NCI-H2227 treated with DMSO at 0.1 percent for 48 hours (cell line): ENCODE data around the gene SLC24A4.

Experiments used
- DNase-seq: peaks from one replicate; lab custom pipeline; 2025; lab: John Stamatoyannopoulos, UW

Gene SLC24A4

DNA sequence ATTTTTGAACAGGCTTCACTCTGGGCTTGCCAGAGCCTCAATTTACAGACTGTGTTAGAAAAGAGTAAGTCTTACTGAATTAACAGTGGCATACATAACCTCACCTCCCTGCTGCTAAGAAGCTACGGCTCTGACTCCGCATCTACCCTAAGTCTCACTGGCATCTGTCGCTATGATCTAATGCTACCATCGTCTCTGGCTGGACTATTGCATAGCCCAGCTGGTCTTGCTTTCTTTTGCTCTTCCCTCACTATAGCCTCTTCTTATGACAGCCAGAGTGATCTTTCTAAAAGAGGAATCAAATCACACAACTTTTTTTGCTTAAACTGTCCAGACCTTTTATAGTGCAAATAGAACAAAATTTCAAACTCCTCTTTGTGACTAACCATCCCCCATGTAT is 81.1 kb downstream of the SLC24A4 start:
- DNase-seq, result no peak

DNA sequence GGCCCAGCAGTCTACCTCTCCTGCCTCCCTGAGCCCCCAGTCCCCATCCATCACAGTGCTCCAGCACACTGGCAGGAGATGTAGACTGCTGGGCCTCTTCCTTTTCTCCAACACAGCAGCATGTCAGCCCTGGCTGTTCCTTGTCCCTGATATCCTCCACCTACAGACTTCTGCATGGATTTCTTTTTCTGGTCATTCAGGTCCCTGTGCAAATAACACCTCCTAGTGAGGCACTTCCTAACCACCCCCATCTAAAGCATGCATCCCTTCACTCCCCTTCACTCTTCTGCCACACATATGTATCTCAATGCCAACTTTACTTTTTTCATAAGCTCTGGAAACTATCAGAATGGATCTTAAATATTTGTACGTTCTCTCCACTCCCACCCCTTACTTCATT is 81.5 kb downstream of the SLC24A4 start:
- no peak for DNase-seq

DNA sequence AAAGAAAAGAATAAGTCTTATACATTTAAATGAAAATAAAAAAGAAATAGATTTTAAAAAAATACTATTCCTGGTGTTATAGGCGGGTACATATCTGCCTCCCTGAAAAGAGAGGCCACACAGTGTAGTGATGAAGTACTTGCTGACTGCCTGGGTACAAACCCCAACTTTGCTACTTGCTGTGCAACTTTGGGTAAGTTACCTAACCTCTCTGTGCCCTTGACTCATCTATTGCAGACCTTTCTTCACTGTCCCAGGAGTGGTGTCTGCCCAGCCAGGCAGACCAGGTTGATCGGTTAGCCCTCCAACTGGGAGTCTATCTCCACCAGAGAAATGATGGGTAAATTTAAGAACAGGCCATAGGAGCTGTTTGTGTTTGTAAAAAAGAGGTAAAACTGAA is 82.0 kb downstream of the SLC24A4 start:
- no peak for DNase-seq

DNA sequence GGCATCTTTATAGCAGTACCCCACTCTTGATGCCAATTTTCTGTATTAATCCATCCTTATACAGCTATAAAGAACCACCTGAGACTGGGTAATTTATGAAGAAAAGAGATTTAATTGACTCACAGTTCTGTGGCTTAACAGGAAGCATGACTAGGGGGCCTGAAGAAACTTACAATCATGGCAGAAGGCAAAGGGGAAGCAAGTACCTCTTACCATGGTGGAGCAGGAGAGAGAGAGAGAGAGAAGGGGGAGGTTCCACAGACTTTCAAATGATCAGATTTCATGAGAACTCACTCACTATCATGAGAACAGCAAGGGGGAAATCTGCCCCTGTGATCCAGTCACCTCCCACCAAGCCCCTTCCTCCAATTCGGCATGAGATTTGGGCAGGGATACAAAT is 84.4 kb downstream of the SLC24A4 start:
- DNase-seq, result no peak

DNA sequence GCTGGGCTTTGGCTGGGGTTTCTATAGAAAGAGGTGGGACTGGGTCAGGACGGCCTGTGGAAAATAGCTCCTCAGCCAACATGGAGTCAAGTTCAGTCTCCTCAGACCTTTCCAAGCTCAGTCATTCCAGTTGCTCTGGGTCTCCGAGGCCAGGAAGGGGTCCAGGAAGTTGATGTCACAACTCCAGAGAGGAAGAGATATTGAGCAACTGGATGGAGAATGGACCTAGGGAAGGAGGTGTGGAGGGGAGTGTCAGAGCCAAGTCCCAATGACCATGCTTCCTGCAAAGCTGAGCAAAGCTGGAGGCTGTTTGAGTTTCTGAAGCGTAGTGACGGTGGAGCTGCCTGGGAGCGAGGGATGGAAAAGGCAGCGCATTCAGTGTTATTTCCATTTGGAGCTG is 86.1 kb downstream of the SLC24A4 start:
- no peak for DNase-seq

DNA sequence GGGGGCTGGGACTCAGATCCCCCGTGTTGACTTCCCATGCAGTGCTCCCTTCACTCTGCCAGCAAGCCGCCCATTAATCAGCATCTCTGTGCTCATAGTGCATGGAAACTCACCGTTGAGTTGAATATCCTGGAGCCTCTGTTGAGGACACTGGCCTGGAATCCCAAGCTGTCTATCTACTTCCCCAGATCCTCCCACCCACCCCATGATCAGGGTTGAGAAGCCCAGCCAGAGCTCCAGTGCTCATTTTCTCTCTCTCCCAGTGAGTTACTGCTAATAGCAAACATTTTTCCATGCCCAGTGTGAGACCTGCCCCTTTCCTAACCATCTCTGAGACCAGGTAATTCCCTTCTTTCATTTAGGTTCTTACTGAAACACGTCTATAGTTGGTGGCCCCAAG is 88.2 kb downstream of the SLC24A4 start:
- no peak for DNase-seq

DNA sequence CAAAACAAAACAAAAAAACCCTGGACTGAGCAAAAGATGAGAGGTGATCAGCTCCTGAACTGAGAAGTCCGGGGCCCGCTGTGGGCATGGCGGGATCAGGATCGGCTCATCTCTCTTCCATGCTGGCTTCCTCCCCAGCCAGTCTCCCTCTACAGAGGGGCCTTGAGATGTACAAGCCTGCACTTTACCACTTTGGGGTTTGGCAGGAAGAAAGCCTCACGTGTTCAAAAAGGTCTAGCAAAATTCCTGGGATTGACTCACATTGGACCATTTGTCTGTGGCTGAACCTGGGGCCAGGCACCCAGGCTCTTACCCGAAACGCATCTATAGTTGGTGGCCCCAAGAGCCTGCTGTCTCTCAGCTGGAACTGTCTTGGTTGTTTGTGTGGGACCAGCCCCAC is 89.0 kb downstream of the SLC24A4 start:
- DNase-seq, result no peak

DNA sequence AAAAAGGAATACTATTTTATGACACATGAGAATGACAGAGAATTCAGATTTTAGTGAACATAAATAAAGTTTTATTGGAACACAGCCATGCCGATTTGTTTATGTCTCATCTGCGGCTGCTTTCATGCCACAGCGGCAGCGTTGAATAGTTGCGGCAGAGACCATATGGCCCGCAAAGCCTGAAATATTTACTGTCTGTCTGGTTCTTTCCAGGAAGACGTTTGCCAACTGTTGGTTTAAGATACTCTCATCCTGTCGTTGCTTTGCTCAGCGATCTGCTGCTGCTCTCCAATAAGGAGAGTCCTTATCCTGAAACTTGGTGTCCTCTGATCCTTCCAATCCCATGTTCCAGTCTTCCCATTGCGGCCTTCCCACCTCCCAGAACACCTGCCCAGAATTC is 89.9 kb downstream of the SLC24A4 start:
- DNase-seq, result no peak

DNA sequence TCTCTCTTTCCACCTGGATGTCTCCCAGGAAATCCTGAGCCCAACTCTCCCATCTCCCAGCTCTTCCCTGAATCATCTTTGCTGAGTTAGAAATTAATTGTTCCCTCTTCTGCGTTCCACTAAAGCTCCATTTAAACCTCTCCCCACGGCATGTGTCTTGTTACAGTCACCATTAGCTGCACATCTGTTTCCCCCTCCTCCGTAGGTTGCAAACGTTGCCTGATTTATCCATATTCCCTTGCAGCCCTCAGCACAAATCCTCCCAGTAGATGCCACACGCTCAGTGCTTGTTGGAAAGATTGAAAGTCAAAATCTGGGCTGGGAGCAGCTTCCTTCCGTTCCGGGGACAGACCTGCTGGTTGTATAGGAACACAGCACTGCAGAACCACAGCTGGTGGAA is 90.4 kb downstream of the SLC24A4 start:
- no peak for DNase-seq

DNA sequence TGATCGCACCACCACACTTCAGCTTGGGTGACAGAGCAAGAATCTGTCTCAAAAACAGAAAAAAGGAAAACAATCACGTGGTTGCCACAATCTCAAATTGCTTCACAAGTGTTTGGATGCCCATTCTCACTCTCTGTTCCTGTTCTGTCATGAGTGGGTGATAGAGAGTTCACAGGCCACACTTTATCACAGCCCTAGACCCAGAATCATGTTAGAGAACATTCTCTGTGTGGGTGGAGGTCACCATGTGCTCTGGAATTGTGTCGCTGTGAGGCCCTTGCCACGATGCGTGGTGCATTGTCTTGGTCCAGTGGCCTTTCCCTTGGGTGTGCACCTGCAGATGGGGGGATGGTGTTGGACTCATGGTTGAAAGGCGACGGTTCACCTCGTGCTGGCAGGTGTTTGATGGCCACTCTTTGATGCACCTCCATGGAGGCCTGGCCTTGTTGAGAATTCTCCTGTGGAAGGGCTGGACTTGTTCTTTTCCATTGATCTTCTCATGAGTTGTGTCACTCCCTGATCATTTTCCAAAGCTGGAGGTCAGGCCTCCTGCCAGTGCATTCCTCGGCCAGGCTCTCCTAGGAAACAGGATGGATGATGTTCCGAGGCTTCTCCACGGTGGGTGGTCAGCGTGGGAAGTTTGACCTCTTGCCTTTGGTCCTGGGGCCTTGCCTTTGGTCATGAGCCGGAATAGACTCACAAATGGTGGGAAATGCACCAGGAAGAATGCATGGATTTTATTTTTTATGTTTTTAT is 91.9 kb downstream of the SLC24A4 start:
- no peak for DNase-seq

DNA sequence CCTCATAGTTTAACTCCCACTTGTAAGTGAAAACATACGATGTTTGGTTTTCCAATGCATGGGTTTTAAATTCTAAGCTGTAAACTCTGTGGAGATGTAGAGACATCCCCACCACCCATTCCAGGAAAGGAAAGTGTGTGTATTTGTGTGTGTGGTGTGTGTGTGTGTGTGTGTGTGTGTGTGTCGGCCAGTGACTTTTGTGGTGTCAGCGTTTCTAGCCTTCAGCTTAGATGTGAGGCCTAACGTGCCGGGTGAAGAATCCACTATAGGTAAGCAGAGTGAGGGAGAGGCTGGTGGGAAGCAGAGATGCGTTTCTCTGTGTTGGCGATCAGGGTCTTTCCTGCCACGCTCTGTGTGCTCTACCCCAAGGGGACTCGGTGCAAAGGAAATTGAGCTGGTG is 93.0 kb downstream of the SLC24A4 start:
- DNase-seq, result no peak

DNA sequence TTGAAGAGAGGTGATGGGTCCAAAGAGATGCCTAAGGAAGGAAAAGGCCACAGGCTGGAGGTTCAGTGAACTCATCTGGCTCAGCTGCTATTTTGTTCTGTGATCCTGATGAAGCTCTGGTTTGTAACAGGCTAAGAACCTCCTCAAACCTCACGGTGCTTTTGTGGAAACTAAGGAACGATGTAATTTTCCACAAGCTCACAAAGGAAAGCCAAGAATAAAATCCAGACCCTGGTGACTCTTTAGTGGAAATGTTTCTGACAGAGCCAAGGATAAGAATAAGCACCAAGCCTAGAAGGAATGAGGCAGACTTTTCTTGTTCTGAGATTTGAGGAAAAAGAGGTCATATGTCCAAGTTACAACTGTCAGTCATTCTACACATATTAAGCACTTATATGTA is 93.6 kb downstream of the SLC24A4 start:
- DNase-seq, result no peak

DNA sequence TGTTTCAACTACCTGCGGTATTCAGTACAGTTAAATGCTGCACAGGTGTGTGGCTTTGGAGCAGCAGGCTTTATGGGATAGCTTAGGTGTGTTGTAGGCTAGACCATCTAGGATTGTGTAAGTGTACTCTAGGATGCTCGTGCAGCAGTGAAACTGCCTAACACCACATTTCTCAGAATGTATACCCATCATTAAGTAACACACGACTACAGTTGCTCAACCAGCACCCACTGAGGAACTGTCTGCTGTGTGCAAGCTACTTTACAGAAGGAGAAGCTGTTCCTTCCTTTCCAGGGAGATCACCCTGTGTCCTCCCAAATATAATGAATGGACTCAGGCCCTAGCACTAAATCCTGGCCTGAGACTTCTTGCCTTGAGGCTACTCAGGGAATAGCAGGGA is 94.8 kb downstream of the SLC24A4 start:
- no peak for DNase-seq

DNA sequence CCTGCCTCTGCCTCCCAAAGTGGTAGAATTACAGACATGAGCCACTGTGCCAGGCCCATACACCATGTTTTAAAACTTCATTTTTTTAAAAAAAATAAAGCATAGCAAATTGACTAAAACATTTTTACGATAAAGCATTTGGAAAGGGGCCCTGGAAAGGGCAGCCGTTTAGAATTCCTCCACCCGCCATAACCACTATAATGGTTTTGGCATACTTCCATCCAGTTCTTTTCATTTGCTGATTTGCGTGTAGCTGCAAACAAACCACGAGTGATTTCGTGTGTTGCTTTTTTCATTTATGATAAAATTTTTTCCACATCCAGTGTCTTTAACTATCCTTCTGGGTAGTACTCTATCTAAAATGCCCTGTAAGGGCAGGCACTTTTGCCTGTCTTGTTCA is 98.8 kb downstream of the SLC24A4 start:
- no peak for DNase-seq

DNA sequence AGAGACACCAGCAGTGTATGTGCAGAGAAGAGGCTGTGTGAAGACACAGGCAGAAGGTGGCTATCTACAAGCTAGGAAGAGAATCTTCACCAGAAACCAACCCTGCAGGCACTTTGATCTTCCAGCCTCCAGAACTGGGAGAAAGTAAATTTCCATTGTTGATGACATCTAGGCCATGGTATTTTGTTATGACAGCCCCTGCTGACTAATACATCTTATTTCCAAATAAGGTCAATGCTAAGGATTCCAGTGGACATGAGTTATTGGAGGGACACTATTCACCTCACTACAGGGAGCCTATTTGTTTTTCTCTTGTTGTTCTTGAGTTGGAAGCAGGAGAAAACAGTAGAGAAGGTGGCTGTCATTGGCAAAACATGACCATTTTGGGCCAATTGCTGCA is 102.1 kb downstream of the SLC24A4 start:
- DNase-seq, result no peak

DNA sequence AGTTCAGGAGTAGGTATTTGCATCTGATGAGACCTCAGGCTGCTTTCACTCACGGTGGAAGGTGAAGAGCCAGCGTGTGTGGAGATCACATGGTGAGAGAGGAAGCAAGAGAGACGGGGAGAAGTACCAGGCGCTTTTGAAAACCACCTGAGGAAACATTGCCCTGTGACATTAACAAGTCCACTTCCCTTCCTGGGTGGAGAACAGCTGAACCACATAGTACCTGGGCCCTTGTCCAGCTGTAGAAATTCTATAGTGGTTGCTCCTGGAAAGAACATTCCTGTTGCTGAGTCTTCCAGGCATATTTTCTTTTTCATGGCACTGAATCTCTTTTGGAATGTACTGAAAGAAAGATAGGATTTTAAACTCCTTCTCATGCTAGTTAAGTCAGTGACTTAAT is 103.3 kb downstream of the SLC24A4 start:
- no peak for DNase-seq

DNA sequence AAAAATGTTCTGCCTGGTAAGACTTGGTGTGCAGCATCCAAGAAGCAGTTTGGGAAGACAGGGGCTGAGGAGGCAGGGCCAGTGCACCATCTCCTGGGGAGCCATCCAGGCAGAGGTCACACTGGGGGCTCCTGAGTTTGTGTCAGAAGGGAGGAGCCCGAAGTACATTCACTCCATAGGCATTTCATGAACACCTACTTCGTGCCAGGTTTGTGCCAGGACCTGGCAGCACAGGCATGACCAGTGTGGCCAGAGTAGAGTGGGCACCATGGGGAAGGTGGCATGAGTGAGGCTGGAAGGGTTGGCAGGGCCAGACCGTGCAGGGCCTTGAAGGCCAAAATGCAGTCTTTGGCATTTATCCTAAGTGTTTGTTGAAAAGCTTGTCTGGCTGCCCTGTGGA is 104.1 kb downstream of the SLC24A4 start:
- DNase-seq, result no peak

DNA sequence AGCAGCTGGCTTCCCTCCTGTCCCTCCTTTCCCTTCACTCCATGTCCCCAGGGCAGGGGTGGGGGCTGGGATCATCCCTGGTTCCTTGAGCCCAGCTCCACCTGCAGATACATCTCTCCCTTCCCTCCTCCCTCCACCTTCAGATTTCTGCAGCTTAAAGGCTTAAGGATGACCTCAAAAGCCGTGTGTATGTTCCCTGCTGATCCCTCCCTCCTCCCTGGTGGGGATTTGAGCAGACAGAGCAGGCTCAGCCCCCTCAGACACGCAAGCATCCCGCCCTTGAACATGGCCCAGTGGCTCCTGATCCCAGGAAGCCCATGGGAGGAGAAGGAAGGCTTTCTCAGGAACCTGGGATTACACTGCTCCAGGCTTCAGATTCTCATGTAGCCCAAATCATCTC is 107.7 kb downstream of the SLC24A4 start:
- no peak for DNase-seq

DNA sequence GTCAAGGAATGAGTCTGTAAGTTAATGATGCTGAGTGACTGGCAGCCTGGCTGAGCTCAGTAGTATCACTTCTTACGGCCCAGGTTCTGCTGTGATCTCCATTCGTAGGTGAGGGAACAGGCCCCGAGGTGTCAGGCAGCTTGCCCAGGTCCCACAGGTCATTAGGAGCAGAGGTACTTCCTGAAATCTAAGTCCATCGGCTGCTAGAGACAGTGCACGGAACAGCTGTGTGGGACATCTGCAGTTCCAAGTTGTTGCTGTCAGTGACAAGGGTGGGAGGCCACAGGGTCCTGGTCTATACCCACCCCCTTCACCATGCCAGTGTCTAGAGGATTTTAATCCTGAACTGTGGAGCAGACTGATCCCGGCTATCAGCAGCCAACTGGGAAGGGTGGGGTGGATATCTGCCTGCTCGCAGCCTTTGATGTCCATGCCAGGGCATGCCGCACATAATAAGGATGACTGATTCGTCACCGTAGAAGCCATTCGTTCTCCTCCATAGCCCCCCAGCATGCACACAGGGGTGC is 108.3 kb downstream of the SLC24A4 start:
- DNase-seq, result no peak

DNA sequence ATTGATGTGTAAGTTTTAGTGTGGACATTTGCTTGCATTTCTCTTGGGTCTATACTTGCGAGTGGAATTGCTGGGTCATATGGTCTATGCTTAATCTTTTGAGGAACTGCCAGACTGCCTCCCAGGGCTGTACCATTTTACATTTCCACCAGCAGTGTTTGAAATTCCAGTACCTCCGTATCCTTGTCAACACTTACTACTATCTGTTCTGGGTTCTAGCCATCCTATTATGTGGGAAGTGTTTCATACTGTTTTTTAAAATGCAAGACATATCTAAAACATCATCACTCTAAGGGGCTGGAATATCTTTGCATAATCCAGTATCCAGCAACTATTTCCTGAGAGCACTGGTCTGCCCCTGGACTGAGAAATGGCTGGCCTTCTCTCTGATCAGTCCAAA is 110.4 kb downstream of the SLC24A4 start:
- no peak for DNase-seq

DNA sequence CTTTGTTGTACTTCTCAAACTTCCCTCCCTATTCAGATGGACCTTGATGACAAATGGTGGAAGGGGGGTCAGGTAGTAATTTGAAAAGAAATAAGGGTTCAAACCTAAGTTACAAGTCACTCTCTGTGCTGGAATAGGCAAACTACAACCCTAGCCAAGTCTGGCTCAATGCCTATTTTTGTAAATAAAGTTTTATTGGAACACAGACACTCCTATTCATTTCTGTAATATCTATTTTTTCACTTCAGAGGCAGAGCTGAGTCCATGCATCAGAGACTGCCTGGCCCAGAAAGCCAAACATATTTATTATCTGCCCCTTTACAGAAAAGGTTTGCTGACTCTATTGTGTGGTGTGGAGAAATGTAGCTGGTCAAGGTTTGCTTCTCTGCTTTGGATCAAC is 112.2 kb downstream of the SLC24A4 start:
- DNase-seq, result no peak

DNA sequence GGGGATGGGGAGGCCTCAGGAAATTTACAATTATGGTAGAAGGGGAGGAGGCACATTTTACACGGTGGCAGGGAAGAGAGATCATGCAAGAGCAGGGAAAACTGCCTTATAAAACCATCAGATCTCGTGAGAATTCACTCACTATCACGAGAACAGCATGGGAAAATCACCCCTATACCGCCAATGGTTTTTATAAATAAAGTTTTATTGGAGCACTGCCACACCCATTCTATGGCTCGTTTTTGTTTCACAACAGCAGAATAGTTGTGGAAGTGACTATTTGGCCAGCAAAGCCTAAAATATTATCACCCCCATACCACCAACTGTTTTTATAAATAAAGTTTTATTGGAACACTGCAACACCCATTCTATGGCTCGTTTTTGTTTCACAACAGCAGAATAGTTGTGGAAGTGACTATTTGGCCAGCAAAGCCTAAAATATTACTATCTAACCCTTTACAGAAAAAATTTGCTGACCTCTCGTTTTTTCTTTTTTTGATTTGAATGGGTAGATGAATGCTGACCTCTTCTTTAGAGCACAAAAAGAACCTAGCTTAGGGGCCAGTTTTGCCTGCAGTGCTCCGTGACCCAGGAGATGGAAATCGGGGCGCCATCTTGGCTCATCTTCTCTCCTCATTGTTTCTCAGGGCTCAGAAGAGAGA is 113.3 kb downstream of the SLC24A4 start:
- no peak for DNase-seq

DNA sequence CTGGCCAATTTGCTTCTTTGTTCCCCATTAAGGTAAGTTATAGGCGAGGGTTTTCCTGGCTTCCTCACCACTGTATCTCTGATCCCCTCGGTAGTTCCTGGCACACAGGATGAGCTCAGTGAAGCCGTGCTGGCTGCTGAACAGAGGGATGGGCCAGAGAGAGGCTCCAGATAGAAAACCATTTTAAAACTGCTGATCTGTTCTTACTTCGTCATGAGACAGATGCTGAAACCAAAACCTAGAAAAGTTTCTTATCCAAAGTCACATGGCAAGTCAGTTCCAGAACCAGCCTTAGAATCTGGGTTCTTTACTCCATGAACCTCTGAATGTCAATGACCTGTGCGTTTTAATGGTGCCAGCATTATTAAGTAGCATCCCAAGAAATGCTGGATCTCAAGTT is 114.3 kb downstream of the SLC24A4 start:
- no peak for DNase-seq
